Measurements from ENCODE around the gene CLSTN2. TPM values are rescaled to one million over a fixed set of nuclear protein-coding genes. Genes with fewer than 3 reads are reported as not detected.
A peak's percentile ranks its signal among the peaks of the same experiment; 100 is the strongest.

Gene CLSTN2
- total RNA-seq, 1 donor from 2014 or later: 80.9 TPM

GRCh38 chr3:140092848-140093536, 158.0 kb downstream of the CLSTN2 start:
- Mint-ChIP-seq H3K9me3 (ENCODE audit: unreplicated experiment) (peaks cover 8% of the 10 kb centered on the region), H3K36me3 (ENCODE audit: low read depth, unreplicated experiment) (peaks cover 18% of the 10 kb centered on the region), H3K27ac (ENCODE audit: unreplicated experiment) (no peak overlapping the region), H3K4me1 (ENCODE audit: low read depth, unreplicated experiment) (peaks cover 35% of the 10 kb centered on the region), H3K27me3 (ENCODE audit: low read depth, unreplicated experiment) (no peaks in the 10 kb centered on the region), H3K4me3 (ENCODE audit: unreplicated experiment) (no peak overlapping the region)
- TF ChIP-seq CTCF (IDR thresholded peaks at IDR 0.05; ENCODE audit: insufficient read depth, low read depth, low read length) (no peak), EZH2 (IDR thresholded peaks at IDR 0.05; ENCODE audit: insufficient read depth, low read length) (no peak)
- Histone ChIP-seq H3K9me3 (ENCODE audit: insufficient read depth, low read depth, low read length) (peaks cover 4% of the 10 kb centered on the region), H3K36me3 (ENCODE audit: insufficient read depth, low read length) (no peaks in the 10 kb centered on the region), H2AFZ (ENCODE audit: low read depth, low read length) (no peak overlapping the region), H3K79me2 (ENCODE audit: insufficient read depth, low read length) (no peaks in the 10 kb centered on the region), H4K20me1 (ENCODE audit: insufficient read depth, low read length) (no peaks in the 10 kb centered on the region), H3K27ac (ENCODE audit: low read depth, low read length) (no peak overlapping the region), H3K9ac (ENCODE audit: low read length) (no peak overlapping the region), H3K4me1 (ENCODE audit: insufficient read depth, low read length) (no peaks in the 10 kb centered on the region), H3K4me2 (ENCODE audit: low read length) (no peak overlapping the region), H3K4me3 (ENCODE audit: insufficient read depth, low read depth, low read length) (no peak overlapping the region), H3K27me3 (ENCODE audit: insufficient read depth, low read length) (no peaks in the 10 kb centered on the region)
- FAIRE-seq: no peak
- no peak for DNase-seq (ENCODE audit: low read depth)

GRCh38 chr3:140093742-140094141, 158.8 kb downstream of the CLSTN2 start:
- Histone ChIP-seq H3K9me3 (ENCODE audit: insufficient read depth, low read depth, low read length) (peaks cover 4% of the 10 kb centered on the region), H3K36me3 (ENCODE audit: insufficient read depth, low read length) (no peaks in the 10 kb centered on the region), H3K4me3 (ENCODE audit: insufficient read depth, low read depth, low read length) (no peak overlapping the region), H3K9ac (ENCODE audit: low read length) (no peak overlapping the region), H3K27ac (ENCODE audit: low read depth, low read length) (no peak overlapping the region), H3K4me1 (ENCODE audit: insufficient read depth, low read length) (no peaks in the 10 kb centered on the region), H4K20me1 (ENCODE audit: insufficient read depth, low read length) (no peaks in the 10 kb centered on the region), H3K27me3 (ENCODE audit: insufficient read depth, low read length) (no peaks in the 10 kb centered on the region), H3K4me2 (ENCODE audit: low read length) (peak overlapping the region; percentile 31), H3K79me2 (ENCODE audit: insufficient read depth, low read length) (no peaks in the 10 kb centered on the region), H2AFZ (ENCODE audit: low read depth, low read length) (no peak overlapping the region)
- Mint-ChIP-seq H3K4me1 (ENCODE audit: low read depth, unreplicated experiment) (peaks cover 35% of the 10 kb centered on the region), H3K27ac (ENCODE audit: unreplicated experiment) (peak overlapping the region; percentile 19), H3K9me3 (ENCODE audit: unreplicated experiment) (peaks cover 8% of the 10 kb centered on the region), H3K27me3 (ENCODE audit: low read depth, unreplicated experiment) (no peaks in the 10 kb centered on the region), H3K36me3 (ENCODE audit: low read depth, unreplicated experiment) (peaks cover 18% of the 10 kb centered on the region), H3K4me3 (ENCODE audit: unreplicated experiment) (no peak overlapping the region)
- FAIRE-seq (no peak), DNase-seq (ENCODE audit: low read depth) (peak; percentile 84)
- TF ChIP-seq EZH2 (IDR thresholded peaks at IDR 0.05; ENCODE audit: insufficient read depth, low read length): no peak
- no peak for TF ChIP-seq CTCF (IDR thresholded peaks at IDR 0.05; ENCODE audit: insufficient read depth, low read depth, low read length)

GRCh38 chr3:140094487-140094886, 159.5 kb downstream of the CLSTN2 start:
- no peak for FAIRE-seq
- H3K4me2 ChIP-seq (ENCODE audit: low read length): no peak overlapping the region

More at GRCh38 chr3:140094487-140094886, 159.5 kb downstream of the CLSTN2 start:
- Mint-ChIP-seq H3K36me3 (ENCODE audit: low read depth, unreplicated experiment) (peaks cover 18% of the 10 kb centered on the region), H3K27me3 (ENCODE audit: low read depth, unreplicated experiment) (no peaks in the 10 kb centered on the region), H3K4me3 (ENCODE audit: unreplicated experiment) (no peak overlapping the region), H3K9me3 (ENCODE audit: unreplicated experiment) (peaks cover 8% of the 10 kb centered on the region), H3K4me1 (ENCODE audit: low read depth, unreplicated experiment) (peaks cover 35% of the 10 kb centered on the region), H3K27ac (ENCODE audit: unreplicated experiment) (no peak overlapping the region)
- Histone ChIP-seq H3K9ac (ENCODE audit: low read length) (no peak overlapping the region), H3K9me3 (ENCODE audit: insufficient read depth, low read depth, low read length) (no peaks in the 10 kb centered on the region), H3K4me1 (ENCODE audit: insufficient read depth, low read length) (no peaks in the 10 kb centered on the region), H3K79me2 (ENCODE audit: insufficient read depth, low read length) (no peaks in the 10 kb centered on the region), H3K4me3 (ENCODE audit: insufficient read depth, low read depth, low read length) (no peak overlapping the region), H3K27ac (ENCODE audit: low read depth, low read length) (no peak overlapping the region), H3K27me3 (ENCODE audit: insufficient read depth, low read length) (no peaks in the 10 kb centered on the region), H4K20me1 (ENCODE audit: insufficient read depth, low read length) (no peaks in the 10 kb centered on the region), H2AFZ (ENCODE audit: low read depth, low read length) (no peak overlapping the region), H3K36me3 (ENCODE audit: insufficient read depth, low read length) (no peaks in the 10 kb centered on the region)
- no peak for TF ChIP-seq CTCF (IDR thresholded peaks at IDR 0.05; ENCODE audit: insufficient read depth, low read depth, low read length)
- no peak for TF ChIP-seq EZH2 (IDR thresholded peaks at IDR 0.05; ENCODE audit: insufficient read depth, low read length)
- no peak for DNase-seq (ENCODE audit: low read depth)
